Breast epithelium (tissue), 4 donors: ENCODE data around the gene HDAC4. TPM values are rescaled to one million over a fixed set of nuclear protein-coding genes. Genes with fewer than 3 reads are reported as not detected.

Experiments
- DNase-seq, 2 donors: peaks; one replicate each; pipeline ENCODE4 v3.0.0-alpha.2; 2019; ENCODE audit warnings: low spot score in 2 of 2
- H3K27ac ChIP-seq, 2 donors: fragments of 200-600 bp; sonication (generic) in 1 of 2; one replicate each; pipeline ENCODE4 v1.5.1; 2016 to 2019; ENCODE audit warnings: mild to moderate bottlenecking in 1 of 2
- H3K27me3 ChIP-seq, 2 donors: fragments of 200-600 bp; sonication (generic) in 1 of 2; one replicate each; pipeline versions ENCODE4 v1.5.1 to v1.6.0; 2017 to 2019; ENCODE audit warnings: control low read depth in 1 of 2, mild to moderate bottlenecking in 1 of 2
- H3K36me3 ChIP-seq: fragments of 200-600 bp; one replicate; pipeline ENCODE4 v1.5.1; 2019
- H3K4me1 ChIP-seq, 2 donors: fragments of 200-600 bp; sonication (generic); one replicate each; pipeline ENCODE4 v1.5.1; 2016 to 2019; ENCODE audit warnings: control low read depth in 1 of 2
- H3K4me3 ChIP-seq, 3 donors: fragments of 200-600 bp; sonication (generic); 1 replicate in 2 of 3; 2 replicates in 1 of 3; pipeline ENCODE4 v1.5.1; 2016 to 2019; ENCODE audit warnings: mild to moderate bottlenecking in 3 of 3, moderate library complexity in 2 of 3
- H3K9me3 ChIP-seq, 2 donors: fragments of 200-600 bp; sonication (generic) in 1 of 2; one replicate each; pipeline ENCODE4 v1.5.1; 2016 to 2019; ENCODE audit warnings: control low read depth in 1 of 2
- POLR2A ChIP-seq: fragments of 450-650 bp; IDR thresholded peaks from one replicate; pipeline ENCODE4 v1.6.1; 2016; ENCODE audit warnings: antibody characterized with exemption, mild to moderate bottlenecking, moderate library complexity
- POLR2AphosphoS5 ChIP-seq, 3 donors: sonication (generic); formaldehyde crosslinking; IDR thresholded peaks; one replicate each; pipeline ENCODE4 v1.6.1; 2017; ENCODE audit warnings: antibody characterized with exemption in 3 of 3
- intact Hi-C: fragments of 100-400 bp; cut with DNase I; formaldehyde crosslinking; loops from one replicate; pipeline ENCODE4 v1.15.1; 2023; ENCODE audit warnings: low total_unique reads
- total RNA-seq, 3 donors: library from RNA; depleted of rRNA; stranded (reverse); fragments of >200 nt; gene quantifications; one replicate each; pipeline ENCODE4 v1.1.0, GENCODE V29; 2016
- TF ChIP-seq, protein P1 (sequence below), 3 donors: fragments of 450-650 bp; IDR thresholded peaks; one replicate each; pipeline ENCODE4 v1.5.1; 2016 to 2017; ENCODE audit warnings: antibody characterized with exemption in 3 of 3, mild to moderate bottlenecking in 3 of 3, moderate library complexity in 3 of 3

Gene HDAC4
- total RNA-seq, 3 donors from 2014 or later = 20.3 to 36.0 (median 32.8) TPM

DNA sequence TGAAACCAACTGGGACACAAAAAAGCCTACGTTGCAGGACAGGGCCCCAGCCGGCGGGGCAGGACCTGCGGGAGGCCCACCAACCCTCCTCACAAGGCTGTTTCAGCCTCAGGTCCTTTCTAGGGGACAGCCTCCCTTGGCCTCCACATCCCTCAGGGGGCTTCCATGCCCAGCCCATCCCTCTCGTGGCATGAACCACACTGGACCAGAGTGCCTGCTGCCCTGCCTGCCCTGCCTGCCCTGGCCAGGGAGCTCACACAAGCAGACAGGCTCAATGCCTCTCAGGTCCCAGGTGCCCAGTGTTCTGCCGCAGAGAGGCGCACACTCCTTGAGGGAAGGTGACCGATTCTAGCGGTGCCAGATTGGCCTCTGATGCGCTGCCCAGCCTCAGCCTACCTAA lies 57.4 kb downstream of the HDAC4 start:
- Histone ChIP-seq H3K4me3 (no peak overlapping the region), H3K9me3 (no peaks in the 10 kb centered on the region), H3K27ac (no peak overlapping the region), H3K4me1 (no peaks in the 10 kb centered on the region), H3K27me3 (no peaks in the 10 kb centered on the region), H3K36me3 (no peaks in the 10 kb centered on the region)
- TF ChIP-seq POLR2A (no peak), POLR2AphosphoS5 (IDR thresholded peaks at IDR 0.05) (no peak)
- TF ChIP-seq, protein P1, sequence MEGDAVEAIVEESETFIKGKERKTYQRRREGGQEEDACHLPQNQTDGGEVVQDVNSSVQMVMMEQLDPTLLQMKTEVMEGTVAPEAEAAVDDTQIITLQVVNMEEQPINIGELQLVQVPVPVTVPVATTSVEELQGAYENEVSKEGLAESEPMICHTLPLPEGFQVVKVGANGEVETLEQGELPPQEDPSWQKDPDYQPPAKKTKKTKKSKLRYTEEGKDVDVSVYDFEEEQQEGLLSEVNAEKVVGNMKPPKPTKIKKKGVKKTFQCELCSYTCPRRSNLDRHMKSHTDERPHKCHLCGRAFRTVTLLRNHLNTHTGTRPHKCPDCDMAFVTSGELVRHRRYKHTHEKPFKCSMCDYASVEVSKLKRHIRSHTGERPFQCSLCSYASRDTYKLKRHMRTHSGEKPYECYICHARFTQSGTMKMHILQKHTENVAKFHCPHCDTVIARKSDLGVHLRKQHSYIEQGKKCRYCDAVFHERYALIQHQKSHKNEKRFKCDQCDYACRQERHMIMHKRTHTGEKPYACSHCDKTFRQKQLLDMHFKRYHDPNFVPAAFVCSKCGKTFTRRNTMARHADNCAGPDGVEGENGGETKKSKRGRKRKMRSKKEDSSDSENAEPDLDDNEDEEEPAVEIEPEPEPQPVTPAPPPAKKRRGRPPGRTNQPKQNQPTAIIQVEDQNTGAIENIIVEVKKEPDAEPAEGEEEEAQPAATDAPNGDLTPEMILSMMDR (IDR thresholded peaks at IDR 0.05) = no peak
- intact Hi-C loops = no loop called here
- no peak for DNase-seq

DNA sequence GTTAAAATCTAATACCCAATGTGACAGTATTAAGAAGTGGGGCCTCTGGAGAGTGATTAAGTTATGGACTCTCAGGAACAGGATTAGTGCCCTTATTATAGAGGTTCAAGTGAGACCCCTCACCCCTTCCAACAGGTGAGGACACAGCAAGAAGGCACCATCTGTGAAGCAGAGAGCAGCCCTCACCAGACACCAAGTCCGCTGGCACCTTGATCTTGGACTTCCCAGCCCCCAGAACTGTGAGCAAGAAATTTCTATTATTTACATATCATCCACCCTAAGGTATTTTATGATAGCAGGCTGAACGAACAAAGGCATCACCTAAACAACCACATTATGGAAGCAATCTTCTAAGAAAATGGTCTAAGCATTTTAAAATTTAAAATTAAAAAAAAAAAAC lies 59.0 kb downstream of the HDAC4 start:
- Histone ChIP-seq H3K4me1 (no peaks in the 10 kb centered on the region), H3K4me3 (no peak overlapping the region), H3K9me3 (no peaks in the 10 kb centered on the region), H3K36me3 (no peaks in the 10 kb centered on the region), H3K27ac (no peak overlapping the region), H3K27me3 (no peaks in the 10 kb centered on the region)
- no peak for DNase-seq
- TF ChIP-seq POLR2A = no peak
- TF ChIP-seq, protein P1 (IDR thresholded peaks at IDR 0.05) = no peak
- TF ChIP-seq POLR2AphosphoS5 (IDR thresholded peaks at IDR 0.05) = no peak
- intact Hi-C loops = no loop called here

DNA sequence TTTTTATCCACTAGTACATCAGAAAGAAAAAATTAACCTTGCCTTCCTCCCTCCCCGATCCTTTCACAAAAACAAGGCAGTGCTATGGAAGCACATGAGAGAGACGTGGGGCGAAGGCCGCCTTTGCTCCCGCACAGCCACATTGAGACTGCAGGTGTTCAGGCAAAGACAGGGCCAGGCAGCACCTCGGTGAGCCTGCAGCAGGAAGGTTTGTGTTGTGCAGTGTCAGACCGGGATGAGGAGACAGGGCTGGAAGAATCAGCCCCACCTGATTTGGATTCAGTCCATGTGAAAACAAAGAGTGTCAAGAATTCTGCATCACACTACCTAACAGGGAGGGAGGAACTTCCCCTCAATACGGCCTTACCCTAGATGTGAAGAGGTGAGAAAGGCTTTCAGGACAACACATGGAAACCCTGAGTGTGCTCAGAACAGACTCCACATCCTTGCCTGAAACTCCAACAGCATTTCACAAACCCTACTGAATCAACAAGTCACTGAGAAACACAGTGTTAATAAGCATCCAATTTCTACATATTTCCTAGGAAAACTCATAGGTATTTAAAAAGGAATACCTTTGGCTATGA lies 59.6 kb downstream of the HDAC4 start:
- intact Hi-C loops = no loop called here
- H3K9me3 ChIP-seq = no peaks in the 10 kb centered on the region
- no peak for DNase-seq
- no peaks in the 10 kb centered on the region for H3K36me3 ChIP-seq
- no peaks in the 10 kb centered on the region for H3K27me3 ChIP-seq
- H3K27ac ChIP-seq = no peak overlapping the region
- TF ChIP-seq POLR2AphosphoS5 (IDR thresholded peaks at IDR 0.05) (no peak), POLR2A (no peak)
- TF ChIP-seq, protein P1 (IDR thresholded peaks at IDR 0.05) = no peak
- no peak overlapping the region for H3K4me3 ChIP-seq
- no peaks in the 10 kb centered on the region for H3K4me1 ChIP-seq

DNA sequence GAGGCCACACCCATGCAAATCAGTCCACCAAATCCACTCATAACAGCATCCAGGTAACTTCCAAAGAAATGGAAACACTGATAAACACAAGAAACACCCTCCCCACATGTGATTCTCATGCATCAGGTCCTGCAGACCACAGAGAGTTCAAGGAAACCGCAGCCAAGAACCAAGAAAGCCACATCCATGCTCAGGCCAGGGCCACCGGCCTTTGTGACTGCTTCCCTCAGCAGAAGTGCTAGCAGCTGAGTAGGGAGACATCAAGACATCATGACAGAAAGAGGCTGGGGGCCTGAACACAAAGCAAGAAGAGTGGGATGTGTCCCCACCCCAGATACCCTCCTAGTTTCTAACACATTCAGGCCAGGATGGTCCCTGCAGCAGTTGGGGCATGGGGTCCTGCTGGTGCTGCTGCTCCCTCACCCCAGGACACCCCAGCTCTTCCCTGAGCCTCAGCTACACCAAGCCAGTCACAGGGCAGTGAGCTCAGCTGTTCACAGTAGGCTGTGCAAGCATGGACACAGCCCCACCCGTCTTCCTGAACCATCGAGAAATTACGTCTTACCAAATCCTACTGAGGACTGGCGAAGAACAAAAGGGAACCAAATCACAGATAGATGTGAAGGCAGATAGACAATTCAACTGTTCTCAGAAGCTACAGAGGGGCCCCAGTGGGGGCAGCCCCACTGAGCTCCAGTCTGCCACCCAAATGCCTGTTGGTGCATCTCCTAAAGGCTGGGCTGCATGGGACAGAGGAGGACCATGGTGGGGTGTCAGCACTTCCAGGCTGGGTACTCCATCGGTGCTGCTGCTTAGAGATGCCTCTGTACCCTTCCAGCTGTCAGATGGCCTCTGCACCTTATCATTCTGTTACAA lies 60.9 kb downstream of the HDAC4 start:
- Histone ChIP-seq H3K36me3 (no peaks in the 10 kb centered on the region), H3K4me3 (no peak overlapping the region), H3K27me3 (no peaks in the 10 kb centered on the region), H3K27ac (no peak overlapping the region), H3K4me1 (no peaks in the 10 kb centered on the region), H3K9me3 (no peaks in the 10 kb centered on the region)
- intact Hi-C loops = loop anchor here (5.0 kb wide), 2 partner anchors 43 to 427 kb away; no protein-coding TSS in a partner anchor
- DNase-seq = no peak
- no peak for TF ChIP-seq POLR2AphosphoS5 (IDR thresholded peaks at IDR 0.05)

DNA sequence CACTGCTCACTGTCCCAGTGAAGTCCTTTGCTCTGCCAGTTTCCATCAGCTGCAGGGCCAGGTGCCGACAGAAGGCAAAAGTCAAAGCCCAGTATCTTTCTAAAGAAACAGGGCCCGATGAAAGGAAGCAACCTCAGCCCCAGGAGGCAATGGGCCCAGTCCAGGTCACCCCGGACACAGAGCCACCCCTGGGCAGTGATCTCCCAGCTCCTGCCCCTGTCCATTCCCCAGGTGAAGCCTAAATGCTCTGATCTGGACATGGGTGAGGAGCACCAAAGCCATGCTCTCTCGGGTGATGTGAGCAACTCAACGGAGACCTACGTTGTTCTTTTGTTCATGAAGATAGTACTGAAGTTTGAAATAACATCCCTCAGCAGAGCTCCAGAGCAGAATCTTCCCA lies 61.6 kb downstream of the HDAC4 start:
- intact Hi-C loops = loop anchor here (5.0 kb wide), 2 partner anchors 42 to 428 kb away; no protein-coding TSS in a partner anchor
- Histone ChIP-seq H3K36me3 (no peaks in the 10 kb centered on the region), H3K4me1 (no peaks in the 10 kb centered on the region), H3K4me3 (no peak overlapping the region), H3K27ac (no peak overlapping the region), H3K27me3 (no peaks in the 10 kb centered on the region), H3K9me3 (no peaks in the 10 kb centered on the region)
- no peak for TF ChIP-seq POLR2AphosphoS5 (IDR thresholded peaks at IDR 0.05)
- TF ChIP-seq POLR2A = no peak
- no peak for DNase-seq
